Measurements from ENCODE around the gene LRRC8C. TPM values are rescaled to one million over a fixed set of nuclear protein-coding genes. Genes with fewer than 3 reads are reported as not detected.

Gene LRRC8C
- total RNA-seq, 1 experiment from 2014 or later = 4.4 TPM

- Mint-ChIP-seq H3K27me3 (ENCODE audit: insufficient read depth, unreplicated experiment) (no peaks in the 10 kb centered on the region), H3K4me1 (ENCODE audit: insufficient read depth, unreplicated experiment) (peaks cover 33% of the 10 kb centered on the region), H3K9me3 (ENCODE audit: unreplicated experiment) (no peaks in the 10 kb centered on the region), H3K4me3 (ENCODE audit: unreplicated experiment) (no peak overlapping the region), H3K36me3 (ENCODE audit: insufficient read depth, unreplicated experiment) (no peaks in the 10 kb centered on the region), H3K27ac (ENCODE audit: low read depth, unreplicated experiment) (no peak overlapping the region)
- POLR2A ChIA-PET = no interaction called here
- BruUV-seq (replicated peaks) = no TSS peak
- no peak for TF ChIP-seq CTCF (IDR thresholded peaks at IDR 0.05; ENCODE audit: unreplicated experiment)
- CTCF ChIA-PET = interaction anchor here (0.5 to 6.5 kb wide), 14 partner anchors 9 to 617 kb away, joined by 3 to 58 read pairs (median 6); no protein-coding TSS in a partner anchor
- intact Hi-C loops (cut with micrococcal nuclease) = no loop called here
- DNase-seq (ENCODE audit: unreplicated experiment) = no peak
Measured at GRCh38 chr1:89600451-89601224, 32.3 kb upstream of the LRRC8C start.

- Mint-ChIP-seq H3K9me3 (ENCODE audit: unreplicated experiment) (no peaks in the 10 kb centered on the region), H3K4me1 (ENCODE audit: insufficient read depth, unreplicated experiment) (peaks cover 41% of the 10 kb centered on the region), H3K27me3 (ENCODE audit: insufficient read depth, unreplicated experiment) (no peaks in the 10 kb centered on the region), H3K4me3 (ENCODE audit: unreplicated experiment) (no peak overlapping the region), H3K36me3 (ENCODE audit: insufficient read depth, unreplicated experiment) (no peaks in the 10 kb centered on the region), H3K27ac (ENCODE audit: low read depth, unreplicated experiment) (no peak overlapping the region)
- intact Hi-C loops (cut with micrococcal nuclease) = no loop called here
- ChIA-PET CTCF (interaction anchor here (1.0 to 6.5 kb wide), 8 partner anchors 13 to 629 kb away, joined by 3 to 42 read pairs (median 6); no protein-coding TSS in a partner anchor), POLR2A (interaction anchor here (0.6 to 2.1 kb wide), 3 partner anchors 8 to 32 kb away, joined by 3 to 5 read pairs (median 5); no protein-coding TSS in a partner anchor)
- BruUV-seq (replicated peaks) = no TSS peak
- TF ChIP-seq CTCF (IDR thresholded peaks at IDR 0.05; ENCODE audit: unreplicated experiment) = no peak
- DNase-seq (ENCODE audit: unreplicated experiment) = no peak
Measured at GRCh38 chr1:89602871-89603404, 30.0 kb upstream of the LRRC8C start.

- CTCF ChIA-PET = interaction anchor here (0.7 to 6.5 kb wide), 18 partner anchors 9 to 630 kb away, joined by 3 to 42 read pairs (median 5); partner anchors contain the start of gene LRRC8C
- Mint-ChIP-seq H3K4me3 (ENCODE audit: unreplicated experiment) (no peak overlapping the region), H3K27me3 (ENCODE audit: insufficient read depth, unreplicated experiment) (no peaks in the 10 kb centered on the region), H3K4me1 (ENCODE audit: insufficient read depth, unreplicated experiment) (peaks cover 41% of the 10 kb centered on the region), H3K9me3 (ENCODE audit: unreplicated experiment) (no peaks in the 10 kb centered on the region), H3K36me3 (ENCODE audit: insufficient read depth, unreplicated experiment) (no peaks in the 10 kb centered on the region), H3K27ac (ENCODE audit: low read depth, unreplicated experiment) (no peak overlapping the region)
- POLR2A ChIA-PET = interaction anchor here (0.6 to 2.1 kb wide), 7 partner anchors 9 to 88 kb away, joined by 3 to 8 read pairs (median 4); no protein-coding TSS in a partner anchor
- intact Hi-C loops (cut with micrococcal nuclease) = no loop called here
- no peak for DNase-seq (ENCODE audit: unreplicated experiment)
- TF ChIP-seq CTCF (IDR thresholded peaks at IDR 0.05; ENCODE audit: unreplicated experiment) = no peak
- no TSS peak for BruUV-seq (replicated peaks)
Measured at GRCh38 chr1:89603651-89604413, 29.1 kb upstream of the LRRC8C start.

GRCh38 chr1:89604414-89604735 is 28.5 kb upstream of the LRRC8C start:
- H3K27me3 Mint-ChIP-seq (ENCODE audit: insufficient read depth, unreplicated experiment) = no peaks in the 10 kb centered on the region
- intact Hi-C loops (cut with micrococcal nuclease) = no loop called here
- no TSS peak for BruUV-seq (replicated peaks)
- H3K9me3 Mint-ChIP-seq (ENCODE audit: unreplicated experiment) = no peaks in the 10 kb centered on the region
- DNase-seq (ENCODE audit: unreplicated experiment) = peak; percentile 34
- peaks cover 36% of the 10 kb centered on the region for H3K4me1 Mint-ChIP-seq (ENCODE audit: insufficient read depth, unreplicated experiment)
- H3K4me3 Mint-ChIP-seq (ENCODE audit: unreplicated experiment) = no peak overlapping the region
- no peaks in the 10 kb centered on the region for H3K36me3 Mint-ChIP-seq (ENCODE audit: insufficient read depth, unreplicated experiment)
- no peak for TF ChIP-seq CTCF (IDR thresholded peaks at IDR 0.05; ENCODE audit: unreplicated experiment)
- ChIA-PET CTCF (interaction anchor here (0.7 to 6.5 kb wide), 13 partner anchors 11 to 381 kb away, joined by 3 to 42 read pairs (median 5); partner anchors contain the start of gene LRRC8C), POLR2A (interaction anchor here (0.6 to 2.1 kb wide), 4 partner anchors 18 to 88 kb away, joined by 3 to 8 read pairs (median 4); no protein-coding TSS in a partner anchor)
- H3K27ac Mint-ChIP-seq (ENCODE audit: low read depth, unreplicated experiment) = no peak overlapping the region

Measured in MCF 10A (cell line).